Activated T-cell treated with anti-CD3 and anti-CD28 coated beads, Interleukin-2, amount 50 U/mL, for 24 hours (primary cell): ENCODE data around the gene PHKB.
"Not testable (repeated sequence)": the region's sequence is repeated elsewhere in the genome, so short reads cannot be mapped to it uniquely, and the experiment has no call there.

Experiments used
- DNase-seq: peaks from one replicate; pipeline ENCODE4 v3.0.0-alpha.2; 2020
- H3K27ac Mint-ChIP-seq: 2 replicates; pipeline ENCODE4 v1.8.0; 2020; ENCODE audit warnings: mild to moderate bottlenecking, mixed read lengths
- H3K27me3 Mint-ChIP-seq: 2 replicates; pipeline ENCODE4 v1.8.0; 2020; ENCODE audit warnings: mixed read lengths
- H3K36me3 Mint-ChIP-seq: 2 replicates; pipeline ENCODE4 v1.8.0; 2020; ENCODE audit warnings: low read depth, mixed read lengths
- H3K4me1 Mint-ChIP-seq: 2 replicates; pipeline ENCODE4 v1.8.0; 2020; ENCODE audit warnings: low read depth, mixed read lengths
- H3K4me3 Mint-ChIP-seq: 2 replicates; pipeline ENCODE4 v1.8.0; 2020; ENCODE audit warnings: mild to moderate bottlenecking, moderate library complexity, mixed read lengths
- H3K9me3 Mint-ChIP-seq: 2 replicates; pipeline ENCODE4 v1.8.0; 2020; ENCODE audit warnings: mixed read lengths

Gene PHKB

DNA sequence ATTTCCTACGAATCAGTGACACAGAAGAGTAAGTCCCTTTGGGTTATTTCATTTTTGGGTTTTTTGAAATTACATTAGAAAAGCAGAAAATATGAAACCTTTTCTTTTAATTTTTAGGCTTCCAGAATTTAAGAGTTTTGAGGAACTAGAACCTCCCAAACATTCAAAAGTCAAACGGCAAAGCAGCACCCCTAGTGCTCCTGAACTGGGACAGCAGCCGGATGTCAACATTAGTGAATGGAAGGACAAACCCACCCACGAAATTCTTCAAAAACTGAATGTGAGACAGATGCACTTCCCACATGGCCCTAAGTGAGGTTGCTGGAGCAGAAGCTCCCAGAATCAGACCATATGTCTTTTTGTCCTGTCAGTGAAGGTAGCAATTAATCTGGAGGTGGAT lies 199.4 kb downstream of the PHKB start:
- H3K4me1 Mint-ChIP-seq = no peaks in the 10 kb centered on the region
- H3K27ac Mint-ChIP-seq = no peak overlapping the region
- H3K27me3 Mint-ChIP-seq = no peaks in the 10 kb centered on the region
- no peaks in the 10 kb centered on the region for H3K9me3 Mint-ChIP-seq
- no peak overlapping the region for H3K4me3 Mint-ChIP-seq
- no peak for DNase-seq
- H3K36me3 Mint-ChIP-seq = peaks cover 63% of the 10 kb centered on the region

DNA sequence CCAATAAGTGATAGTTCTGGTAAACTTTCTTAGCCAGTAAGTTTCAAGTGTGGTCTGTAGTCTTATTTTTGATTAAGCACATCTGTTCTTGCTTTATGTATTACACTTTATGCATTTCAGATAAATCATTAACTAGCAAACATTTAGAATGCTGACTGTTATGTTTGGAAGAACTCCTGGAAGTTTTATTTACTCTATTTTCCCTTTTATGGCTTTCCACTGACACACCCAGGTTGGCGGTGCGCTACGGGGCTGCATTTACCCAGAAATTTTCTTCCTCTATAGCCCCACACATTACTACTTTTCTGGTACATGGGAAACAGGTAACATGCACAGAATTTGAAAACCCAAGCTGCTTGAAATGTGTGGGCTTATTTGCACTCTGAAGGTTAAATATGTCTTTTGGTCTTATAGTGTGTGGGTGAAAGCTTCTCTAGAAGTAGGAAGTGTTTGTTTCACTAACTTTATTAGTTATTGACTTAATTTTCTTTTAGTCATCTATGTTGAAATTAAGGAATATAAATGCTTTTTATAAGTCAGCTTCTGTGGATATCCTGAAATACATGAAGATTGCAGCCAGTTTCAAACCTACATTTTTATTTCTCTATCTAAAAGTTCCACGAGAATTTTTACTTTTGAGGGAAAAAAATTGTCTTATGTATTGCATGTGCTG lies 203.7 kb downstream of the PHKB start:
- Mint-ChIP-seq H3K36me3 (peaks cover 72% of the 10 kb centered on the region), H3K9me3 (no peaks in the 10 kb centered on the region), H3K4me3 (no peak overlapping the region), H3K27ac (no peak overlapping the region), H3K27me3 (no peaks in the 10 kb centered on the region), H3K4me1 (no peaks in the 10 kb centered on the region)
- no peak for DNase-seq

DNA sequence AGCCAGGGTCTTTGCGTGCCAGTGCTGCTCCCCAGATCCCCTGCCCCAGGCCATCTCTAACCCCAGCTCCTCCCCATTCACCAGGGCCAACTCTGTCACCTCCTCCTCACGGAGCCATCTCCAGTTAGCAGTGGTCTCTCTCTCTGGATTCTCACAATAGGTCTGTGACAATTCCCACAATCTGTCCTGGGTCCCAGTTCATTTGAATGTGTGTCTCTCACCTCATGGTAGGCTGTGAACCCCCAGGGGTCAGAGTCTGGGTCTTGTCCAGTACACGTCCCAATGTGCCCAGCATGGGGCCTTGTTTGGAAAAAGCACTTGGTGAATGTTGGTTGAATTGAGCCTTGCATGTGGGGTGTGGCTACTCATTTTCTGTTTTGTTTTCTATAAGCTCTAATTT lies 205.3 kb downstream of the PHKB start:
- no peak overlapping the region for H3K4me3 Mint-ChIP-seq
- H3K4me1 Mint-ChIP-seq = no peaks in the 10 kb centered on the region
- no peak for DNase-seq
- no peaks in the 10 kb centered on the region for H3K27me3 Mint-ChIP-seq
- peaks cover 69% of the 10 kb centered on the region for H3K36me3 Mint-ChIP-seq
- H3K9me3 Mint-ChIP-seq = no peaks in the 10 kb centered on the region
- H3K27ac Mint-ChIP-seq = no peak overlapping the region

DNA sequence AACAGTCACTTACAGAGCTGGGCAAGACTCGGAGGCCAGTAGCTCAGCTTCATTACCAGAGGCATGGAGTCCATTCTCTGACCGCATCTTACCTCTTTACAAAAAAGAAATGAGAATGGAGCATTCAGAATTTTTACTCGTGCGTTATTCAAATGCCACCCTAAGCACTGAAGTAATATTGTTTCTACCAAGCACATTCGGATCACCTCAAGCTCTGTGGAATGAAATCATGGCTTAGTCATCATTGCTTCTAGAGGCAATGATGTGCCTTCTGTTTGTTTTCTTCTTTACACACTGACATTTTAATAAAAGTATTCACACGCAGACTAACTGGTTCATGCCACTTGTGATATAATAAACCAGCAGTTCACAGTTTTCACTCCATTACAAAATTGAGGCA lies 206.8 kb downstream of the PHKB start:
- H3K27ac Mint-ChIP-seq = no peak overlapping the region
- no peaks in the 10 kb centered on the region for H3K9me3 Mint-ChIP-seq
- H3K4me3 Mint-ChIP-seq = no peak overlapping the region
- DNase-seq = no peak
- no peaks in the 10 kb centered on the region for H3K27me3 Mint-ChIP-seq
- H3K36me3 Mint-ChIP-seq = peaks cover 60% of the 10 kb centered on the region
- H3K4me1 Mint-ChIP-seq = no peaks in the 10 kb centered on the region

DNA sequence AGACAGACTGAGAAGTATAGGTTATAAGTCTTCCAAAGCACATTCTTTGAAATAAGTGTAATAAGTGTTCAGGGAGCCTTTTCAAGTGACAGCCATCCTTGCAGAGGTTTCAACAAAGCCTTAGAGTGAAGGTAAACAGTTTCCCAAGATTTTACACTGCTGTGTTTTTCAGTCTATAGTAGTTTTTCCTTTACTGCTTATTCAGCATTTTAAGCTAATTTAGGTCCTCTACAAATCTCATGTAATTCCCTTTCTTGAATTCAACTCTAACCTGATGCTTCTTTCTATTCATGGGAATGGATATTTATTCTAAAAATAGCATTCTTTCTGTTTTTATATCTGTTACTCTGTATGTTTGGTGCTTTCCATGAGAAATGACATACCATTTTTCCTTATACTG lies 211.3 kb downstream of the PHKB start:
- Mint-ChIP-seq H3K9me3 (no peaks in the 10 kb centered on the region), H3K36me3 (peaks cover 72% of the 10 kb centered on the region), H3K27ac (no peak overlapping the region), H3K4me3 (no peak overlapping the region), H3K27me3 (no peaks in the 10 kb centered on the region), H3K4me1 (no peaks in the 10 kb centered on the region)
- no peak for DNase-seq

DNA sequence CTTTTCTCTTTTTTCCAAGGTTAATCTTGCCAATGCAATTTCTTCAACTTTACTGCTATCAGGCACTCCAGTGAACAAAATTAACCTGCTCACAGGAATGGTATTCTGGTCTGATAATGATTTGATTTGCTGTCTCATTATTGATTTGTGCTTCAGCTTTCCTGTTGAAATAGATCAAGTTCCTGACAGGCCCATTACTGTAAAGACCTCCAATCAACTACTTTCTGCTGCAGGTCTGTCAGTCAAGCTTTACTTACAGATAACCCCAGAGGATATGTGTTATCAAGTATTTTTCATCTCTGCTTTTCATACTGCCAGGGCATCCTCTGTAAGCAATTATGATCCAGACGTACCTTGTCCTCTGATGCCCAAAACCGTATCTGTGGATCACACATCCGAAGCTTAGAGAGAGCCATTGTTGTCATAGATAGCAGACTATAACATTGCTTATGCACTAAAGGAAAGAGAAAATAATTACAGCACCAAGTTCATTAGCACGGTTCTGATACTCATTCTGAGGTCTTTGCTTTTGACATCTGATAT lies 215.6 kb downstream of the PHKB start:
- Mint-ChIP-seq H3K4me1 (no peaks in the 10 kb centered on the region), H3K9me3 (no peaks in the 10 kb centered on the region), H3K4me3 (no peak overlapping the region), H3K36me3 (peaks cover 68% of the 10 kb centered on the region), H3K27me3 (no peaks in the 10 kb centered on the region), H3K27ac (no peak overlapping the region)
- no peak for DNase-seq

DNA sequence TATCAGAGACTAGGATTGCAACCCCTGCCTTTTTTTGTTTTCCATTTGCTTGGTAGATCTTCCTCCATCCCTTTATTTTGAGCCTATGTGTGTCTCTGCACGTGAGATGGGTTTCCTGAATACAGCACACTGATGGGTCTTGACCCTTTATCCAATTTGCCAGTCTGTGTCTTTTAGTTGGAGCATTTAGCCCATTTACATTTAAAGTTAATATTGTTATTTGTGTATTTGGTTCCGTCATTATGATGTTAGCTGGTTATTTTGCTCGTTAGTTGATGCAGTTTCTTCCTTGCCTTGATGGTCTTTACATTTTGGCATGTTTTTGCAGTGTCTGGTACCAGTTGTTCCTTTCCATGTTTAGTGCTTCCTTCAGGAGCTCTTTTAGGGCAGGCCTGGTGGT lies 220.4 kb downstream of the PHKB start:
- H3K27ac Mint-ChIP-seq, DNase-seq, H3K27me3 Mint-ChIP-seq, H3K9me3 Mint-ChIP-seq, H3K4me3 Mint-ChIP-seq, H3K4me1 Mint-ChIP-seq: not testable (repeated sequence)
- peaks cover 66% of the 10 kb centered on the region for H3K36me3 Mint-ChIP-seq

DNA sequence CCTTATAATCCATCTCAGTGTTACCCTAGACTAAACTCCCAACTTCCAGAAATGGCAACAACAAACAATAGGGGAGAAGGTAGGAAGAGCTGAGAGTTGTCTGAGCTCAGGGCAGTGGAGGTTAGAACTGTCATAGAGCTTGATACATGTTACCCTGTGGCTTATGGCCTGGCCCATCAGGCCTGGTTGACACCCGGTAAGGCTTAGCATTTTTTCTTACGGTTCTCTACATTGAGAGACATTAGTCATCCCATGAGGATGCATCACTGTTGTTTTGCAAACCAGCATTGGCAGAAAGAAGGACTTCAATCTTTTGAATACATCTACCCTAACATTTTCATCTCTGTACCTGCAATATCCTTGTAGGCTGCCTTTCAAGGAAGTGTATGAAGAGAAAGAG lies 226.6 kb downstream of the PHKB start:
- Mint-ChIP-seq H3K4me1 (peaks cover 1% of the 10 kb centered on the region), H3K36me3 (peaks cover 70% of the 10 kb centered on the region), H3K27ac (no peak overlapping the region), H3K4me3 (no peak overlapping the region), H3K9me3 (no peaks in the 10 kb centered on the region), H3K27me3 (no peaks in the 10 kb centered on the region)
- DNase-seq = no peak

DNA sequence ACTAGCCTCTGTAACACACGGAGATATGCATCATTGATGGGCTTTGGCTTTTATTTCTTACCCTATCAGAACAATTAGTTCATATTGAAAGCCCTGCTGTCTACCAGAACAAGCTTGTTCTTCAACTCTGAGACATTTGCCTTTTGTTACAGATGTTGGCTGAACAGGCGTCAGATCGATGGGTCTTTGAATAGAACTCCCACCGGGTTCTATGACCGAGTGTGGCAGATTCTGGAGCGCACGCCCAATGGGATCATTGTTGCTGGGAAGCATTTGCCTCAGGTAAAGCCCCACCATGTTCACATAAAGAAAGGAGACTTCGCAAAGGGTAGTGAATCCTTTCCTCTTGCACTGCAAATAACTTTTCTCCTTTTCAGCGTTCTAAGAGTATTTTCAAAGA lies 232.1 kb downstream of the PHKB start:
- H3K27ac Mint-ChIP-seq = no peak overlapping the region
- peaks cover 4% of the 10 kb centered on the region for H3K9me3 Mint-ChIP-seq
- no peaks in the 10 kb centered on the region for H3K27me3 Mint-ChIP-seq
- no peaks in the 10 kb centered on the region for H3K4me1 Mint-ChIP-seq
- DNase-seq = no peak
- H3K4me3 Mint-ChIP-seq = no peak overlapping the region
- peaks cover 95% of the 10 kb centered on the region for H3K36me3 Mint-ChIP-seq

DNA sequence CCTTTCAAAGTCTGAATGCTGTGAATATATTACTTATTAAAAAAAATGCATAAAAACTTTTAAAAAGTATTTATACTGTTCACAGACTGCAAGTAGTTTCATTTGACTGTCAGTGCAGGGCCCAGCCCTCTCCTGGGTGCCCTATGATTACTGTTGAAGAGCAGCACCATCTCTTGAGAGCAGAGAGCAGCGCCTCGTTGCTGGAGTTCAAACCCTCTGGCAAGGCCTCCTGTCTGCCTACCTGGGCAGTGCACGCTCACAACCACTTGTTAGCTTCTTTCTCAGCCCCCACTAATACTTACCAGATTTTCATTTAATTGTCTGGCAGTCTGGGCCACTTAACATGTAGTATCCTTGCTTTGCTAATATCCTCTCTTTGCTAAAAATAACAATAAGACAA lies 233.4 kb downstream of the PHKB start:
- Mint-ChIP-seq H3K27me3 (no peaks in the 10 kb centered on the region), H3K9me3 (peaks cover 11% of the 10 kb centered on the region), H3K36me3 (peaks cover 95% of the 10 kb centered on the region), H3K27ac (no peak overlapping the region), H3K4me3 (no peak overlapping the region), H3K4me1 (no peaks in the 10 kb centered on the region)
- DNase-seq = no peak

DNA sequence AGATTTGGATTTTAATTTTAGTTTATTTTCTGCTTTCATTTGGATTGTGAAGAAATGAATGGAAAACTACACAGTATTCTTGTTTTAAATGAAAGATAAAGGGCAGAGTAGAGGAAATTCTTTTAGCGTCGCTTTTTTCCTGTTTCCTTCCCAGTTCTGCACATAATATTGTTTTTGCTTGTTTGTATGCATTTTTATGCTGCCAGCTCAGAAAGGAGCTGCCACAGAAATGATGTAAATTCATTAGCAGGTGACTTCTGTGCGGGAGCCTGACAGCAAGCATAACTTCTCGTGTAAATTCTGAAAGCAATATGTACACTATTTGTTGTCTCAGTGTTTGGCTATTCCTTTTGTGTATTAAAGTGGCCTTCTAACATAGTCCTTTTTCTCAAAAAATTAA lies 234.6 kb downstream of the PHKB start:
- Mint-ChIP-seq H3K4me3 (no peak overlapping the region), H3K27me3 (no peaks in the 10 kb centered on the region), H3K27ac (no peak overlapping the region), H3K36me3 (peaks cover 90% of the 10 kb centered on the region), H3K9me3 (peaks cover 14% of the 10 kb centered on the region), H3K4me1 (no peaks in the 10 kb centered on the region)
- DNase-seq = no peak

DNA sequence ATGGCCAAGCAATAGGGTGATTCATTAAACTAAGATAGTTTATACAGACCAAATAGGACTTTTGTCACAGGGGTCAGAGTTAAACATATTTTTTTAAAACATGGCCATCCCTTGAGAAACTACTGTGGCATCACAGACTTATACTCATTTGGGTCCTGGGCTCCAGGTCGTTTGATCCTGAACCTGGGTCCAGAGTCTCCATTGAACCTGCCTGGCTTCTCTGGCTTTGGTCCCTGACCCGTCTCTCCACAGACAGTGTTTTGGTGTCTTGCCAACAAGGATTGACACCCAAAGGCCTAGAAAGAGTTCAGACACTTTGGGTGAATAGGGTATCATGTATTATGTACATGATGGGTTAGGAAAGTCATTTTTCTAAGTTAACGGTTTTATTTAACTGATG lies 236.7 kb downstream of the PHKB start:
- H3K36me3 Mint-ChIP-seq = peaks cover 79% of the 10 kb centered on the region
- no peak overlapping the region for H3K4me3 Mint-ChIP-seq
- H3K9me3 Mint-ChIP-seq = peaks cover 17% of the 10 kb centered on the region
- H3K27me3 Mint-ChIP-seq = no peaks in the 10 kb centered on the region
- no peak overlapping the region for H3K27ac Mint-ChIP-seq
- no peak for DNase-seq
- H3K4me1 Mint-ChIP-seq = no peaks in the 10 kb centered on the region

DNA sequence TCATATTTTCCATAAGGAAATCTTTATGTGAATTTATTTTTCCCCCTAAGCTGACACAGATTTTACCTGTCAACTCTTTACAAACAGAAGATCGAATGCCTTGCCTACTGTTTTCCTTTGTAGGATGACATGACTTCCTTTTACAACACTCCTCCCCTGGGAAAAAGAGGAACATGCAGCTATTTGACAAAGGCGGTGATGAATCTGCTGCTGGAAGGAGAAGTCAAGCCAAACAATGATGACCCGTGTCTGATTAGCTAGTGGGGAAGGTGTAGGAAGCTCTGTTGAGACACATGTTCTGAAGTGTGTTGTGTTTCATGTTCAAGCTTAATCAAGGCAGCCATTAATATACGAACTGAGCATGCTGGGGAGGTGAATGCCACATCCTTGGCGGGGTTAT lies 238.0 kb downstream of the PHKB start:
- H3K9me3 Mint-ChIP-seq = peaks cover 20% of the 10 kb centered on the region
- peaks cover 66% of the 10 kb centered on the region for H3K36me3 Mint-ChIP-seq
- H3K4me3 Mint-ChIP-seq = no peak overlapping the region
- DNase-seq = no peak
- no peaks in the 10 kb centered on the region for H3K4me1 Mint-ChIP-seq
- no peak overlapping the region for H3K27ac Mint-ChIP-seq
- no peaks in the 10 kb centered on the region for H3K27me3 Mint-ChIP-seq

DNA sequence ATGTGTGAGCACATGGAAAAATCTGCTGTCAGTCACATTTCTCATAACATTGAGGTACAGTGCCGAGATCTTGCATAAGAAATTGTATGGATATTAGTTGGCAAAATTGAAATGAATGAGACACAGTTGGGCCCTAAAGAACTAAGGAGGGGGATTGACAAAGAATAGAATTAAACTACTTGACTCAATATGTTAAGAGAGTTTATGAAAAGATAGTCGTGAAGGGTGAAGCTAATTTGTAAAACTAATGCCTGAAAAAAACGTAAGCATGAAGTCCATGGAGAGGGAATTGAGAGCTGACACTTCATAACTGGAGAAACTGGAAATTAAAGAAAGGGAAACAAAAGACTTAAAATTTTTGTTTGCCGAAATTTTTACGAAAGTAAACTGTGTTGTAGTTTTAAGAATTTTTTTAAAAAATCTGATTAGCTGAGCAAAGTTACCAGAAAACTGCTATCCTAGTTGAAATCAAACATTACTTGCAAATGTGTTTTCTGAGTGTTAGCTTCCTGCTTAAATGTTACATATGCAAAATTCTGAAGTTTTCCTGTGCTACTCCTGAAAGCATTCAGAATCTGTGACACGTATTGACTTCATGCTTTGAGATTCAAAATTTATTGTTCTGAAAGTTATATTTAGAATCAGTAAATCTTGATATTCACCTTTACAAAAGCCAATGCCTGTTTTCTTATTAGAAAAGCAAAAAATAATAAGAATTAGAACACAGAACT lies 239.9 kb downstream of the PHKB start:
- peaks cover 48% of the 10 kb centered on the region for H3K36me3 Mint-ChIP-seq

DNA sequence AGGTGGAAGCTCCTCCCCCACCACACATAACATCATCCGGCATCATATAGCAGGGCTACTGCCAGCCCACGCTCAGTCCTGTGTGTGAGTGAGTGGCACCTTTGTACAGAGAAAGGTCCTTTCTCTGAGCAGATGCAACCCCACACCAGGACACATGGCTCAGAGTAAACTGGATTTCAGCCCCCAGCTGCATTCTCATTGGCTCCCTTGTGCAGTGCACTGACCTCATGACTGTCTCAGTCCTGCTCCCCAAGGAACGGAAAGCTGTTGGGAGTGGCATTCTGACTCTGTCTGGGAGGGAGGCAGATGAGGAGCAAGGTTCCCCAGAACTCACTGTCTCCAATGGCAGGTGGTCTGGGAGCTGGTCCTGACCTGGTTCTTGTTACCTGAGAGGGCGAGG lies 244.1 kb downstream of the PHKB start:
- H3K36me3 Mint-ChIP-seq = peaks cover 9% of the 10 kb centered on the region
- DNase-seq = no peak
- H3K4me1 Mint-ChIP-seq = no peaks in the 10 kb centered on the region
- no peaks in the 10 kb centered on the region for H3K27me3 Mint-ChIP-seq
- H3K27ac Mint-ChIP-seq = no peak overlapping the region
- H3K9me3 Mint-ChIP-seq = peaks cover 8% of the 10 kb centered on the region
- H3K4me3 Mint-ChIP-seq = no peak overlapping the region

More for the DNA sequence above, 239.9 kb downstream of the PHKB start:
- H3K4me3 Mint-ChIP-seq = no peak overlapping the region
- no peaks in the 10 kb centered on the region for H3K27me3 Mint-ChIP-seq
- no peak for DNase-seq
- no peaks in the 10 kb centered on the region for H3K4me1 Mint-ChIP-seq
- H3K27ac Mint-ChIP-seq = no peak overlapping the region
- H3K9me3 Mint-ChIP-seq = peaks cover 20% of the 10 kb centered on the region
